ENCODE data around the gene ARFGAP3.

- TF ChIP-seq CTCF (conservative IDR thresholded peaks at IDR 0.05 in 1 of 2, IDR thresholded peaks at IDR 0.05 in 1 of 2; ENCODE audit: extremely low read depth in 1 of 2, insufficient read depth in 1 of 2, low read depth in 1 of 2, low read length in 2 of 2) (no peak), EZH2 (IDR thresholded peaks at IDR 0.05; ENCODE audit: borderline replicate concordance, low read length) (no peak)
Measured at GRCh38 chr22:42825796-42826195, 31.3 kb downstream of the ARFGAP3 start.
